ENCODE data around the gene FLNA.

- TF ChIP-seq EZH2 (IDR thresholded peaks at IDR 0.05; ENCODE audit: borderline replicate concordance): no peak
- TF ChIP-seq, protein P1, sequence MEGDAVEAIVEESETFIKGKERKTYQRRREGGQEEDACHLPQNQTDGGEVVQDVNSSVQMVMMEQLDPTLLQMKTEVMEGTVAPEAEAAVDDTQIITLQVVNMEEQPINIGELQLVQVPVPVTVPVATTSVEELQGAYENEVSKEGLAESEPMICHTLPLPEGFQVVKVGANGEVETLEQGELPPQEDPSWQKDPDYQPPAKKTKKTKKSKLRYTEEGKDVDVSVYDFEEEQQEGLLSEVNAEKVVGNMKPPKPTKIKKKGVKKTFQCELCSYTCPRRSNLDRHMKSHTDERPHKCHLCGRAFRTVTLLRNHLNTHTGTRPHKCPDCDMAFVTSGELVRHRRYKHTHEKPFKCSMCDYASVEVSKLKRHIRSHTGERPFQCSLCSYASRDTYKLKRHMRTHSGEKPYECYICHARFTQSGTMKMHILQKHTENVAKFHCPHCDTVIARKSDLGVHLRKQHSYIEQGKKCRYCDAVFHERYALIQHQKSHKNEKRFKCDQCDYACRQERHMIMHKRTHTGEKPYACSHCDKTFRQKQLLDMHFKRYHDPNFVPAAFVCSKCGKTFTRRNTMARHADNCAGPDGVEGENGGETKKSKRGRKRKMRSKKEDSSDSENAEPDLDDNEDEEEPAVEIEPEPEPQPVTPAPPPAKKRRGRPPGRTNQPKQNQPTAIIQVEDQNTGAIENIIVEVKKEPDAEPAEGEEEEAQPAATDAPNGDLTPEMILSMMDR (IDR thresholded peaks at IDR 0.05; ENCODE audit: poor library complexity): no peak
Observed at GRCh38 chrX:154333837-154334271, 40.6 kb downstream of the FLNA start.

All from hepatocyte (in vitro differentiated cells).